Measurements from ENCODE around the gene GPATCH8.

- TF ChIP-seq CTCF (IDR thresholded peaks at IDR 0.05), result no peak
- no peak for TF ChIP-seq POLR2AphosphoS5 (IDR thresholded peaks at IDR 0.05; ENCODE audit: insufficient read depth in 1 of 2, low read depth in 1 of 2)
- no peak for TF ChIP-seq POLR2A (IDR thresholded peaks at IDR 0.05)
Observed at GRCh38 chr17:44492706-44493272, 10.4 kb downstream of the GPATCH8 start.
